Astrocyte (in vitro differentiated cells and primary cell): Measurements from ENCODE around the gene GALNT1. TPM values are rescaled to one million over a fixed set of nuclear protein-coding genes. Genes with fewer than 3 reads are reported as not detected.
A peak's percentile ranks its signal among the peaks of the same experiment; 100 is the strongest.

Experiments used
- DNase-seq: peaks from one replicate; pipeline ENCODE4 v3.0.0-alpha.2; 2010; ENCODE audit warnings: low read depth
- FAIRE-seq: peaks from 2 replicates; lab custom pipeline; 2011; peaks lifted over from hg19 to GRCh38; lab: Jason Lieb, UNC
- H2AFZ ChIP-seq: 2 replicates; pipeline ENCODE4 v1.6.0; 2012; ENCODE audit warnings: low read depth, low read length, inconsistent platforms
- H3K27ac ChIP-seq: 2 replicates; pipeline ENCODE4 v1.5.1; 2011; ENCODE audit warnings: low read depth, low read length, inconsistent platforms
- H3K27me3 ChIP-seq: 2 replicates; pipeline ENCODE4 v1.6.0; 2011; ENCODE audit warnings: low read length, inconsistent platforms; ENCODE audit not compliant: insufficient read depth
- H3K36me3 ChIP-seq: 2 replicates; pipeline ENCODE4 v1.5.1; 2011; ENCODE audit warnings: low read length, inconsistent platforms; ENCODE audit not compliant: insufficient read depth
- H3K4me1 ChIP-seq: 2 replicates; pipeline ENCODE4 v1.5.1; 2011; ENCODE audit warnings: low read length, inconsistent platforms; ENCODE audit not compliant: insufficient read depth
- H3K4me2 ChIP-seq: 2 replicates; pipeline ENCODE4 v1.6.0; 2012; ENCODE audit warnings: low read length, inconsistent platforms
- H3K4me3 ChIP-seq: 2 replicates; pipeline ENCODE4 v1.5.1; 2011; ENCODE audit warnings: low read depth, mild to moderate bottlenecking, low read length, inconsistent platforms; ENCODE audit not compliant: insufficient read depth
- H3K79me2 ChIP-seq: 2 replicates; pipeline ENCODE4 v1.6.0; 2012; ENCODE audit warnings: mild to moderate bottlenecking, low read length, inconsistent platforms; ENCODE audit not compliant: insufficient read depth
- H3K9ac ChIP-seq: 2 replicates; pipeline ENCODE4 v1.6.0; 2012; ENCODE audit warnings: mild to moderate bottlenecking, low read length, inconsistent platforms
- H3K9me3 ChIP-seq: 2 replicates; pipeline ENCODE4 v1.5.1; 2012; ENCODE audit warnings: low read depth, mild to moderate bottlenecking, low read length, inconsistent platforms; ENCODE audit not compliant: insufficient read depth
- H4K20me1 ChIP-seq: 2 replicates; pipeline ENCODE4 v1.6.0; 2012; ENCODE audit warnings: low read length, inconsistent platforms; ENCODE audit not compliant: insufficient read depth
- H3K27ac Mint-ChIP-seq: one replicate; pipeline ENCODE4 v1.8.0; 2021; ENCODE audit warnings: mild to moderate bottlenecking, mixed read lengths; ENCODE audit not compliant: unreplicated experiment
- H3K27me3 Mint-ChIP-seq: one replicate; pipeline ENCODE4 v1.8.0; 2021; ENCODE audit warnings: low read depth, mixed read lengths; ENCODE audit not compliant: unreplicated experiment
- H3K36me3 Mint-ChIP-seq: one replicate; pipeline ENCODE4 v1.8.0; 2021; ENCODE audit warnings: low read depth, mixed read lengths; ENCODE audit not compliant: unreplicated experiment
- H3K4me1 Mint-ChIP-seq: one replicate; pipeline ENCODE4 v1.8.0; 2021; ENCODE audit warnings: low read depth, mixed read lengths; ENCODE audit not compliant: unreplicated experiment
- H3K4me3 Mint-ChIP-seq: one replicate; pipeline ENCODE4 v1.8.0; 2021; ENCODE audit warnings: mild to moderate bottlenecking, moderate library complexity, mixed read lengths; ENCODE audit not compliant: unreplicated experiment
- H3K9me3 Mint-ChIP-seq: one replicate; pipeline ENCODE4 v1.8.0; 2021; ENCODE audit warnings: mild to moderate bottlenecking, mixed read lengths; ENCODE audit not compliant: unreplicated experiment
- EZH2 ChIP-seq: IDR thresholded peaks from 2 replicates; pipeline ENCODE4 v1.6.1; 2012; ENCODE audit warnings: mild to moderate bottlenecking, low read length, inconsistent platforms; ENCODE audit not compliant: insufficient read depth
- total RNA-seq: library from RNA; stranded (reverse); gene quantifications from 2 replicates; pipeline ENCODE4 v1.2.1, GENCODE V29; 2021
- TF ChIP-seq, protein P1 (sequence below): IDR thresholded peaks from 2 replicates; pipeline ENCODE4 v1.5.1; 2011; ENCODE audit warnings: low read depth, mild to moderate bottlenecking, inconsistent platforms, low read length, moderate library complexity; ENCODE audit not compliant: insufficient read depth

Gene GALNT1
- total RNA-seq, 1 donor from 2014 or later = 127 TPM

DNA sequence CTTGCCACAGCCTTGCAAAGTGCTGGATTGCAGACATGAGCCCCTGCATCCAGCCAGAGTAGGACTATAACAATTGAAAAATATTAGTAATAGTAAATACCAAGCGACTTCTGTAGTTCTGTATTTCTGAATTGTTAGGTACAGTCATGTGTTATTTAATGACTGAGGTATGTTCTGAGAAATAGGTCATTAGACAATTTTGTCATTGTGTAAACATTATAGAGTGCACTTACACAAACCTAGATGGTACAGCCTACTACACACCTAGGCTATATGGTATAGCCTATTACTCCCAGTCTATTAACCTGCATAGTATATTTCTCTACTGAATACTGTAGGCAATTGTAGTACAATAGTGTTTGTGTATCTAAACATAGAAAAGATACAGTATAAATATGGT, 92.1 kb downstream of the GALNT1 start:
- no peak overlapping the region for H2AFZ ChIP-seq
- H3K27ac ChIP-seq = no peak overlapping the region
- no peaks in the 10 kb centered on the region for H3K4me1 ChIP-seq
- no peaks in the 10 kb centered on the region for H3K9me3 Mint-ChIP-seq
- peaks cover 3% of the 10 kb centered on the region for H3K36me3 Mint-ChIP-seq
- H3K9ac ChIP-seq = no peak overlapping the region
- no peak overlapping the region for H3K4me3 Mint-ChIP-seq
- FAIRE-seq (no peak), DNase-seq (no peak)
- TF ChIP-seq, protein P1, sequence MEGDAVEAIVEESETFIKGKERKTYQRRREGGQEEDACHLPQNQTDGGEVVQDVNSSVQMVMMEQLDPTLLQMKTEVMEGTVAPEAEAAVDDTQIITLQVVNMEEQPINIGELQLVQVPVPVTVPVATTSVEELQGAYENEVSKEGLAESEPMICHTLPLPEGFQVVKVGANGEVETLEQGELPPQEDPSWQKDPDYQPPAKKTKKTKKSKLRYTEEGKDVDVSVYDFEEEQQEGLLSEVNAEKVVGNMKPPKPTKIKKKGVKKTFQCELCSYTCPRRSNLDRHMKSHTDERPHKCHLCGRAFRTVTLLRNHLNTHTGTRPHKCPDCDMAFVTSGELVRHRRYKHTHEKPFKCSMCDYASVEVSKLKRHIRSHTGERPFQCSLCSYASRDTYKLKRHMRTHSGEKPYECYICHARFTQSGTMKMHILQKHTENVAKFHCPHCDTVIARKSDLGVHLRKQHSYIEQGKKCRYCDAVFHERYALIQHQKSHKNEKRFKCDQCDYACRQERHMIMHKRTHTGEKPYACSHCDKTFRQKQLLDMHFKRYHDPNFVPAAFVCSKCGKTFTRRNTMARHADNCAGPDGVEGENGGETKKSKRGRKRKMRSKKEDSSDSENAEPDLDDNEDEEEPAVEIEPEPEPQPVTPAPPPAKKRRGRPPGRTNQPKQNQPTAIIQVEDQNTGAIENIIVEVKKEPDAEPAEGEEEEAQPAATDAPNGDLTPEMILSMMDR = no peak
- no peak for TF ChIP-seq EZH2
- no peaks in the 10 kb centered on the region for H3K79me2 ChIP-seq
- no peaks in the 10 kb centered on the region for H3K4me1 Mint-ChIP-seq
- H3K4me3 ChIP-seq = no peak overlapping the region
- H4K20me1 ChIP-seq = peaks cover 18% of the 10 kb centered on the region
- H3K27ac Mint-ChIP-seq = no peak overlapping the region
- peaks cover 6% of the 10 kb centered on the region for H3K36me3 ChIP-seq
- no peaks in the 10 kb centered on the region for H3K27me3 Mint-ChIP-seq
- no peak overlapping the region for H3K4me2 ChIP-seq
- H3K27me3 ChIP-seq = no peaks in the 10 kb centered on the region
- H3K9me3 ChIP-seq = no peaks in the 10 kb centered on the region

DNA sequence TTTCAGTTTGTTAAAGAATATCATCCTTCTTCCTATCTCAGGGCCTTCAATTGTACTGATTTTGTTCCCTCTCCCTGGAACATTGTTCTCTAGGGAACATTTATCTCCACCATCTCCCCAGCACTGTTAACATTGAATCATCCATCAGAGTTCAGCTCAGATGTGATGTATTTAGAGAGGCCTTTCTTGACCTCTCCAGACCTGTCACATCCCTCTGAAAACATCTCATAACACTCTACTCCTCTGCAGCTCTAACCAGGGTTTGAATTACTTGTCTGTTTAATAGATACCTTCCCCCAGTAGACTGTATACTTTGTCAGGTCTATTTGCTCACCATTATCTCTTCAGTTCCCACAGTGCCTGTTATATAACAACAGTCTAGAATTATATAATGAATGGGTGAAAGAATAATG, 98.6 kb downstream of the GALNT1 start:
- H3K9me3 Mint-ChIP-seq = no peaks in the 10 kb centered on the region
- H3K27ac Mint-ChIP-seq = no peak overlapping the region
- no peak overlapping the region for H3K9ac ChIP-seq
- no peaks in the 10 kb centered on the region for H3K9me3 ChIP-seq
- H3K4me1 ChIP-seq = no peaks in the 10 kb centered on the region
- H3K27ac ChIP-seq = no peak overlapping the region
- no peak overlapping the region for H2AFZ ChIP-seq
- H3K4me1 Mint-ChIP-seq = peaks cover 18% of the 10 kb centered on the region
- no peaks in the 10 kb centered on the region for H3K27me3 ChIP-seq
- H3K27me3 Mint-ChIP-seq = no peaks in the 10 kb centered on the region
- no peak for TF ChIP-seq EZH2
- TF ChIP-seq, protein P1 = no peak
- peaks cover 16% of the 10 kb centered on the region for H3K36me3 ChIP-seq
- FAIRE-seq (no peak), DNase-seq (no peak)
- no peaks in the 10 kb centered on the region for H3K36me3 Mint-ChIP-seq
- H3K4me3 Mint-ChIP-seq = no peak overlapping the region
- H4K20me1 ChIP-seq = peaks cover 6% of the 10 kb centered on the region
- H3K4me2 ChIP-seq = no peak overlapping the region
- H3K79me2 ChIP-seq = no peaks in the 10 kb centered on the region
- no peak overlapping the region for H3K4me3 ChIP-seq

DNA sequence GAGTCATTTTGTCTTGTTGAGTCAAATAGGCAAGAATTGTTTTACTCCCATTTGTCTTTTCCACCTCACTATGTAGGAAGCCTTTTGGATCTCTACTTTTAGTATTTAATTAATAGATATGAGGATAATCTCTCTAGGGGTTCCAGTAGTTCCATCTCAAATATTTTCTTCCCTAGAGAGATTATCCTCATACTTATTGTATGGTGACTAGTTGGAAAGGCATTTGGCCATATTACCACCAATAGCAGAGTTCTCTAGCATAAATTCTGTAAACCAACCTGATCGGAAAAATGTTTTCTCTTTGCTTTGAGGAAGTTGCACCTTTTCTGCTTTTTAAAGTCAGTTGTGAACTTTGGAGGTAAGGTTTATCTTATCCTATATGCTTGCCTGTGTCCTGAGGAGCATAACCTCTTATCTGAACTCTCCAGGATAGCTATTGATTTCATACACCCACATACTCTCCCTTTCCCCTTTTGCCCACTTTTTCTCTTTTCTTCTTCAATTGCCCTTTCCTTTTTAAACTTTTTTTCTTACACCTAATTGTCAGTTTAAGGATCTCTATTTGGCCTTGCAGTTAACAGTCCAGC, 100.8 kb downstream of the GALNT1 start:
- Histone ChIP-seq H3K4me2 (no peak overlapping the region), H3K9ac (no peak overlapping the region), H3K36me3 (peaks cover 16% of the 10 kb centered on the region), H3K4me3 (no peak overlapping the region), H3K4me1 (no peaks in the 10 kb centered on the region), H3K79me2 (no peaks in the 10 kb centered on the region), H3K27ac (no peak overlapping the region), H2AFZ (no peak overlapping the region), H3K27me3 (no peaks in the 10 kb centered on the region), H4K20me1 (no peaks in the 10 kb centered on the region), H3K9me3 (no peaks in the 10 kb centered on the region)
- no peaks in the 10 kb centered on the region for H3K27me3 Mint-ChIP-seq
- TF ChIP-seq, protein P1 = no peak
- TF ChIP-seq EZH2 = no peak
- H3K9me3 Mint-ChIP-seq = no peaks in the 10 kb centered on the region
- peaks cover 18% of the 10 kb centered on the region for H3K4me1 Mint-ChIP-seq
- H3K4me3 Mint-ChIP-seq = no peak overlapping the region
- no peaks in the 10 kb centered on the region for H3K36me3 Mint-ChIP-seq
- FAIRE-seq (peak; percentile 34), DNase-seq (peak; percentile 17)
- H3K27ac Mint-ChIP-seq = no peak overlapping the region
